IMR-90 (cell line): ENCODE results near the gene FAM78A. TPM values are rescaled to one million over a fixed set of nuclear protein-coding genes. Genes with fewer than 3 reads are reported as not detected.
A peak's percentile ranks its signal among the peaks of the same experiment; 100 is the strongest.

Experiments
- ATAC-seq: fragments of 200-7000 bp; cut with Tn5 transposase; 2 replicates; pipeline ENCODE4 v1.9.1; 2020; ENCODE audit warnings: low read depth, mild to moderate bottlenecking, moderate library complexity
- BruUV-seq: library from RNA; stranded (reverse); fragments of 400-500 nt; replicated peaks from 2 replicates; lab custom pipeline; 2021; lab: Mats Ljungman, UMichigan
- CTCF ChIA-PET: fragments of 300-600 bp; formaldehyde crosslinking; extraction: SDS; loops from one replicate; lab custom pipeline; 2021; ENCODE audit warnings: antibody characterized with exemption; lab: Yijun Ruan, JAX
- POLR2A ChIA-PET: fragments of 300-600 bp; sonication (Branson Sonifier 250); formaldehyde crosslinking; loops from one replicate; lab custom pipeline; 2022; ENCODE audit warnings: antibody characterized with exemption; ENCODE audit not compliant: unreplicated experiment; lab: Charles Lee
- DNase-seq: peaks from one replicate; pipeline ENCODE4 v3.0.0; 2013
- H2AFZ ChIP-seq: replicated peaks from 2 replicates; pipeline ENCODE3; 2013; ENCODE audit warnings: low read length, mild to moderate bottlenecking; ENCODE audit not compliant: poor library complexity
- H2AK5ac ChIP-seq: 2 replicates; pipeline ENCODE4 v1.6.1; 2013; ENCODE audit warnings: low read depth, low read length, inconsistent platforms
- H2AK9ac ChIP-seq: replicated peaks from 2 replicates; pipeline ENCODE3; 2013; ENCODE audit warnings: mild to moderate bottlenecking, low read depth, low read length, moderate library complexity; ENCODE audit not compliant: poor library complexity
- H2BK120ac ChIP-seq: 2 replicates; pipeline ENCODE4 v1.6.1; 2013; ENCODE audit warnings: low read depth, low read length, inconsistent platforms
- H2BK15ac ChIP-seq: 3 replicates; pipeline ENCODE4 v1.6.1; 2013; ENCODE audit warnings: low read depth, low read length, inconsistent platforms
- H2BK20ac ChIP-seq: 2 replicates; pipeline ENCODE4 v1.6.1; 2013; ENCODE audit warnings: low read depth, mild to moderate bottlenecking, inconsistent platforms, low read length, moderate library complexity
- H2BK5ac ChIP-seq: 2 replicates; pipeline ENCODE4 v1.6.1; 2013; ENCODE audit warnings: mild to moderate bottlenecking, low read depth, low read length, inconsistent platforms; ENCODE audit not compliant: poor library complexity, severe bottlenecking
- H3K14ac ChIP-seq: replicated peaks from 2 replicates; pipeline ENCODE4 v1.6.1; 2013; ENCODE audit warnings: low read depth, low read length, inconsistent platforms
- H3K18ac ChIP-seq: 2 replicates; pipeline ENCODE4 v1.6.1; 2013; ENCODE audit warnings: low read depth, low read length, control low read depth
- H3K23ac ChIP-seq: 2 replicates; pipeline ENCODE4 v1.6.1; 2013; ENCODE audit warnings: low read depth, low read length, inconsistent platforms
- H3K27ac ChIP-seq: 2 replicates; pipeline ENCODE4 v1.5.1; 2013; ENCODE audit warnings: mild to moderate bottlenecking, control low read depth, low read length; ENCODE audit not compliant: insufficient read depth
- H3K27me3 ChIP-seq: 2 replicates; pipeline ENCODE4 v1.6.1; 2013; ENCODE audit warnings: low read length; ENCODE audit not compliant: control insufficient read depth, insufficient read depth
- H3K36me3 ChIP-seq: 2 replicates; pipeline ENCODE4 v1.6.1; 2013; ENCODE audit warnings: low read length, mixed read lengths; ENCODE audit not compliant: control insufficient read depth, insufficient read depth
- H3K4ac ChIP-seq: 2 replicates; pipeline ENCODE4 v1.6.1; 2013; ENCODE audit warnings: low read depth, low read length, inconsistent platforms
- H3K4me1 ChIP-seq: 2 replicates; pipeline ENCODE4 v1.6.1; 2013; ENCODE audit warnings: low read length, mixed read lengths; ENCODE audit not compliant: control insufficient read depth, insufficient read depth
- H3K4me2 ChIP-seq: 2 replicates; pipeline ENCODE4 v1.6.1; 2013; ENCODE audit warnings: low read depth, mild to moderate bottlenecking, control low read depth, low read length, moderate library complexity
- H3K4me3 ChIP-seq: 2 replicates; pipeline ENCODE4 v1.5.1; 2013; ENCODE audit warnings: low read depth, mild to moderate bottlenecking, control low read depth, low read length, moderate library complexity; ENCODE audit not compliant: insufficient read depth
- H3K56ac ChIP-seq: 2 replicates; pipeline ENCODE4 v1.6.1; 2013; ENCODE audit warnings: low read length, inconsistent platforms; ENCODE audit not compliant: insufficient read depth; ENCODE audit errors: extremely low read depth
- H3K79me1 ChIP-seq, 2 experiments: 2 replicates each; pipeline ENCODE4 v1.6.1; 2013; ENCODE audit warnings: low read length in 2 of 2, inconsistent platforms in 1 of 2, low read depth in 1 of 2
- H3K9ac ChIP-seq: 2 replicates; pipeline ENCODE4 v1.6.1; 2013; ENCODE audit warnings: low read depth, low read length, control low read depth
- H3K9me1 ChIP-seq: 2 replicates; pipeline ENCODE4 v1.6.1; 2013; ENCODE audit warnings: low read length, inconsistent platforms; ENCODE audit not compliant: insufficient read depth
- H3K9me3 ChIP-seq: 2 replicates; pipeline ENCODE4 v1.6.1; 2013; ENCODE audit warnings: low read length; ENCODE audit not compliant: control insufficient read depth, insufficient read depth
- H4K20me1 ChIP-seq: 2 replicates; pipeline ENCODE4 v1.6.1; 2013; ENCODE audit warnings: low read length, inconsistent platforms; ENCODE audit not compliant: insufficient read depth
- H4K5ac ChIP-seq: 2 replicates; pipeline ENCODE4 v1.6.1; 2013; ENCODE audit warnings: mild to moderate bottlenecking, low read depth, low read length, control low read depth
- H4K8ac ChIP-seq, 2 experiments: 2 replicates each; pipeline ENCODE4 v1.6.1; 2013; ENCODE audit warnings: low read depth in 2 of 2, low read length in 2 of 2, control low read depth in 1 of 2, inconsistent platforms in 1 of 2
- H4K91ac ChIP-seq: 2 replicates; pipeline ENCODE4 v1.6.1; 2013; ENCODE audit warnings: low read depth, low read length, inconsistent platforms; ENCODE audit not compliant: insufficient read depth
- CHD1 ChIP-seq: IDR thresholded peaks from 2 replicates; pipeline ENCODE4 v1.6.1; 2012; ENCODE audit warnings: low read depth, low read length, improper control_type of control experiment
- MAZ ChIP-seq: IDR thresholded peaks from 2 replicates; pipeline ENCODE4 v1.6.1; 2012; ENCODE audit warnings: low read depth, mild to moderate bottlenecking, low read length, improper control_type of control experiment, moderate library complexity, borderline replicate concordance
- RFX5 ChIP-seq: IDR thresholded peaks from 2 replicates; pipeline ENCODE4 v1.8.0; 2012; ENCODE audit warnings: low read depth, mild to moderate bottlenecking, low read length, moderate library complexity
- WGBS, 2 experiments: methylation state at CpG; one replicate each; pipeline versions ENCODE4 v1.1.5 to v1.1.7; 2013; ENCODE audit warnings: missing lambda C conversion rate in 2 of 2; ENCODE audit not compliant: insufficient read length in 1 of 2; ENCODE audit errors: extremely low coverage in 2 of 2; 5-methylcytosine and 5-hydroxymethylcytosine counted together
- dilution Hi-C: fragments of 300-500 bp; cut with HindIII; formaldehyde crosslinking; loops from one replicate; pipeline ENCODE4 v1.14.3; 2018; ENCODE audit warnings: low sequenced_read_pairs; ENCODE audit not compliant: unreplicated experiment
- in situ Hi-C: fragments of 300-500 bp; cut with MboI; formaldehyde crosslinking; loops from 3 replicates; pipeline ENCODE4 v1.14.3; 2019; ENCODE audit warnings: low sequenced_read_pairs, inconsistent platforms, mixed read lengths
- intact Hi-C: fragments of 100-400 bp; cut with micrococcal nuclease; formaldehyde crosslinking; loops from 2 replicates; pipeline ENCODE4 v1.10.0; 2022
- polyA plus RNA-seq, 3 experiments: library from polyadenylated mRNA; depleted of rRNA; stranded (reverse); fragments of >200 nt; gene quantifications; 2 replicates each; pipeline ENCODE4 v1.2.3, GENCODE V29; 2012; ENCODE audit warnings: low replicate concordance in 1 of 3
- total RNA-seq: library from RNA; depleted of rRNA; stranded (reverse); fragments of >200 nt; gene quantifications from 2 replicates; pipeline ENCODE4 v1.2.3, GENCODE V29; 2012

Gene FAM78A
- total and polyA plus RNA-seq, 2 of the 4 experiments (the other 2 are of a cell fraction), result 0.18 to 0.27 TPM

GRCh38 chr9:131277910-131278701, 1.8 kb upstream of the FAM78A start:
- Histone ChIP-seq H2AFZ (peak overlapping the region; percentile 87), H2BK15ac (no peak overlapping the region), H4K5ac (no peak overlapping the region), H3K23ac (no peak overlapping the region), H2AK5ac (peak overlapping the region; percentile 29; the same call in 1 of the 2 replicates), H3K4me1 (no peaks in the 10 kb centered on the region), H3K4ac (no peak overlapping the region), H2BK20ac (no peak overlapping the region), H2BK5ac (no peak overlapping the region), H2AK9ac (no peak overlapping the region), H3K14ac (no peak overlapping the region), H3K27ac (no peak overlapping the region), H3K36me3 (no peaks in the 10 kb centered on the region), H3K27me3 (peaks cover 64% of the 10 kb centered on the region), H3K9me3 (no peaks in the 10 kb centered on the region), H3K18ac (no peak overlapping the region), H3K9me1 (peaks cover 5% of the 10 kb centered on the region; the same call in 1 of the 2 replicates), H3K56ac (no peak overlapping the region), H2BK120ac (no peak overlapping the region), H3K79me1 (no peaks in the 10 kb centered on the region), H3K4me3 (peak overlapping the region; percentile 66), H3K4me2 (peak overlapping the region; percentile 49; the same call in 1 of the 2 replicates), H4K20me1 (no peaks in the 10 kb centered on the region), H4K8ac (no peak overlapping the region), H3K9ac (no peak overlapping the region), H4K91ac (no peak overlapping the region)
- dilution Hi-C loops (no loop called here), in situ Hi-C loops (no loop called here), intact Hi-C loops (loop anchor here (1.0 to 2.0 kb wide), 3 partner anchors 11 to 99 kb away; partner anchors contain the start of gene PLPP7)
- POLR2A ChIA-PET, result no interaction called here
- no peak for TF ChIP-seq CHD1
- TF ChIP-seq RFX5, result no peak
- peak; percentile 70; the same call in 1 of the 2 replicates for TF ChIP-seq MAZ
- ATAC-seq, result peak; percentile 93
- 2% methylated on average over 34 of the region's 59 CpGs; no CpG with 5 or more reads in 1 of the 2 experiments for WGBS, 2 experiments
- no TSS peak for BruUV-seq
- CTCF ChIA-PET, result no interaction called here
- peak; percentile 78 for DNase-seq
